CD8-positive, alpha-beta memory T cell (primary cell): ENCODE measurements around the gene PPFIBP2. TPM values are rescaled to one million over a fixed set of nuclear protein-coding genes. Genes with fewer than 3 reads are reported as not detected.
"Not testable (repeated sequence)": the region's sequence is repeated elsewhere in the genome, so short reads cannot be mapped to it uniquely, and the experiment has no call there.

Experiments used
- CTCF ChIA-PET: fragments of 350-600 bp; sonication (Branson Sonifier 250); formaldehyde crosslinking; loops from one replicate; lab custom pipeline; 2021; ENCODE audit warnings: antibody characterized with exemption; lab: Charles Lee
- POLR2A ChIA-PET: fragments of 350-600 bp; sonication (Branson Sonifier 250); formaldehyde crosslinking; loops from one replicate; lab custom pipeline; 2021; ENCODE audit warnings: antibody characterized with exemption; lab: Charles Lee
- DNase-seq, 5 donors: peaks; one replicate each; pipeline versions ENCODE4 v3.0.0 to v3.0.0-alpha.2; 2020 to 2022; ENCODE audit warnings: mixed read lengths in 1 of 5
- H3K27ac ChIP-seq: one replicate; pipeline ENCODE4 v1.7.0; 2013; ENCODE audit warnings: low read depth, mild to moderate bottlenecking, low read length, moderate library complexity
- H3K27me3 ChIP-seq: 2 replicates; pipeline ENCODE4 v1.7.0; 2013; ENCODE audit warnings: low read length, mild to moderate bottlenecking; ENCODE audit not compliant: insufficient read depth, poor library complexity, severe bottlenecking
- H3K36me3 ChIP-seq: 2 replicates; pipeline ENCODE4 v1.7.0; 2013; ENCODE audit warnings: mild to moderate bottlenecking, low read length, moderate library complexity; ENCODE audit not compliant: insufficient read depth
- H3K4me1 ChIP-seq: 2 replicates; pipeline ENCODE4 v1.7.0; 2013; ENCODE audit warnings: mild to moderate bottlenecking, low read length, moderate library complexity; ENCODE audit not compliant: insufficient read depth
- H3K4me3 ChIP-seq: 2 replicates; pipeline ENCODE4 v1.7.0; 2013; ENCODE audit warnings: mild to moderate bottlenecking, low read length
- H3K9me3 ChIP-seq: 2 replicates; pipeline ENCODE4 v1.7.0; 2013; ENCODE audit warnings: mild to moderate bottlenecking, low read length
- H3K27ac Mint-ChIP-seq, 8 donors: one replicate each; pipeline ENCODE4 v1.8.0; 2020 to 2021; ENCODE audit warnings: mixed read lengths in 8 of 8, mild to moderate bottlenecking in 6 of 8, inconsistent platforms in 3 of 8, moderate library complexity in 3 of 8
- H3K27me3 Mint-ChIP-seq, 2 donors: one replicate each; pipeline ENCODE4 v1.8.0; 2020 to 2021; ENCODE audit warnings: mixed read lengths in 2 of 2, mild to moderate bottlenecking in 1 of 2, moderate library complexity in 1 of 2
- H3K36me3 Mint-ChIP-seq, 3 donors: one replicate each; pipeline ENCODE4 v1.8.0; 2020 to 2021; ENCODE audit warnings: mixed read lengths in 3 of 3, inconsistent platforms in 1 of 3, mild to moderate bottlenecking in 1 of 3
- H3K4me1 Mint-ChIP-seq, 3 donors: one replicate each; pipeline ENCODE4 v1.8.0; 2020 to 2021; ENCODE audit warnings: mixed read lengths in 3 of 3, inconsistent platforms in 1 of 3, mild to moderate bottlenecking in 1 of 3
- H3K4me3 Mint-ChIP-seq, 7 donors: one replicate each; pipeline ENCODE4 v1.8.0; 2020 to 2021; ENCODE audit warnings: mixed read lengths in 7 of 7, mild to moderate bottlenecking in 6 of 7, moderate library complexity in 4 of 7, inconsistent platforms in 2 of 7
- H3K9me3 Mint-ChIP-seq, 5 donors: one replicate each; pipeline ENCODE4 v1.8.0; 2020 to 2022; ENCODE audit warnings: mixed read lengths in 5 of 5, mild to moderate bottlenecking in 3 of 5, moderate library complexity in 2 of 5, inconsistent platforms in 1 of 5
- polyA plus RNA-seq: library from polyadenylated mRNA; unstranded; fragments of 300-500 nt; fragmentation: Illumina TruSeq; gene quantifications from one replicate; pipeline ENCODE4 v1.2.3, GENCODE V29; 2021
- total RNA-seq, 2 experiments: library from RNA; stranded (reverse); gene quantifications; one replicate each; pipeline ENCODE4 v1.2.3, GENCODE V29; 2021

Gene PPFIBP2
- total and polyA plus RNA-seq, 3 experiments from 2014 or later: 3.9 to 6.8 (median 4.4) TPM

GRCh38 chr11:7663531-7663930 is 149.7 kb downstream of the PPFIBP2 start:
- not testable (repeated sequence) for H3K27ac Mint-ChIP-seq

GRCh38 chr11:7664867-7665266 is 151.1 kb downstream of the PPFIBP2 start:
- Mint-ChIP-seq H3K27me3 (peaks cover 4 to 7% of the 10 kb centered on the region in 2 donors), H3K4me1 (peaks cover 0 to 5% (median 2%) of the 10 kb centered on the region in 3 donors), H3K9me3 (no peaks in the 10 kb centered on the region), H3K27ac (no peak overlapping the region), H3K4me3 (no peak overlapping the region), H3K36me3 (peaks cover 0 to 1% (median 0%) of the 10 kb centered on the region in 3 donors)
- Histone ChIP-seq H3K36me3 (no peaks in the 10 kb centered on the region), H3K4me1 (no peaks in the 10 kb centered on the region), H3K9me3 (no peaks in the 10 kb centered on the region), H3K4me3 (no peak overlapping the region), H3K27me3 (no peaks in the 10 kb centered on the region), H3K27ac (no peak overlapping the region)
- ChIA-PET POLR2A (no interaction called here), CTCF (interaction anchor here (0.6 to 4.1 kb wide), 9 partner anchors 9 to 849 kb away, joined by 3 to 35 read pairs (median 4); partner anchors contain the start of gene PPFIBP2)
- DNase-seq: no peak

More at GRCh38 chr11:7663531-7663930, 149.7 kb downstream of the PPFIBP2 start:
- POLR2A ChIA-PET, H3K36me3 Mint-ChIP-seq, H3K4me3 ChIP-seq, H3K4me3 Mint-ChIP-seq, H3K4me1 ChIP-seq, H3K9me3 ChIP-seq, H3K27ac ChIP-seq, CTCF ChIA-PET, H3K27me3 ChIP-seq, H3K27me3 Mint-ChIP-seq, H3K4me1 Mint-ChIP-seq, H3K9me3 Mint-ChIP-seq, H3K36me3 ChIP-seq, DNase-seq: not testable (repeated sequence)

GRCh38 chr11:7665473-7666291 is 151.9 kb downstream of the PPFIBP2 start:
- Mint-ChIP-seq H3K9me3 (no peaks in the 10 kb centered on the region), H3K4me3 (no peak overlapping the region), H3K27me3 (peaks cover 7 to 8% of the 10 kb centered on the region in 2 donors), H3K4me1 (peaks cover 0 to 5% (median 2%) of the 10 kb centered on the region in 3 donors), H3K36me3 (peaks cover 0 to 1% (median 0%) of the 10 kb centered on the region in 3 donors), H3K27ac (no peak overlapping the region)
- Histone ChIP-seq H3K4me1 (no peaks in the 10 kb centered on the region), H3K4me3 (no peak overlapping the region), H3K9me3 (no peaks in the 10 kb centered on the region), H3K36me3 (no peaks in the 10 kb centered on the region), H3K27me3 (no peaks in the 10 kb centered on the region), H3K27ac (no peak overlapping the region)
- DNase-seq: peak; percentile 51 to 78 (median 59)
- CTCF ChIA-PET: interaction anchor here (0.6 to 4.1 kb wide), 12 partner anchors 9 to 850 kb away, joined by 3 to 35 read pairs (median 4); partner anchors contain the start of gene PPFIBP2
- POLR2A ChIA-PET: no interaction called here

- no peaks in the 10 kb centered on the region for H3K4me1 ChIP-seq
- Mint-ChIP-seq H3K4me1 (peaks cover 0 to 5% (median 2%) of the 10 kb centered on the region in 3 donors), H3K9me3 (no peaks in the 10 kb centered on the region), H3K27me3 (peaks cover 10 to 11% of the 10 kb centered on the region in 2 donors), H3K4me3 (no peak overlapping the region), H3K36me3 (peaks cover 0 to 1% (median 0%) of the 10 kb centered on the region in 3 donors), H3K27ac (no peak overlapping the region)
- no peaks in the 10 kb centered on the region for H3K9me3 ChIP-seq
- H3K36me3 ChIP-seq: no peaks in the 10 kb centered on the region
- POLR2A ChIA-PET: no interaction called here
- H3K27ac ChIP-seq: no peak overlapping the region
- H3K4me3 ChIP-seq: no peak overlapping the region
- H3K27me3 ChIP-seq: no peaks in the 10 kb centered on the region
- CTCF ChIA-PET: interaction anchor here (1.2 to 4.1 kb wide), 6 partner anchors 13 to 154 kb away, joined by 3 to 35 read pairs (median 6); partner anchors contain the start of gene PPFIBP2
- DNase-seq: no peak
Measured at GRCh38 chr11:7666292-7666866, 152.6 kb downstream of the PPFIBP2 start.

- POLR2A ChIA-PET: no interaction called here
- CTCF ChIA-PET: interaction anchor here (4.1 kb wide), 1 partner anchor 156 kb away, joined by 35 read pairs; the partner anchor contains the start of gene PPFIBP2
- Histone ChIP-seq H3K4me3 (no peak overlapping the region), H3K4me1 (no peaks in the 10 kb centered on the region), H3K27me3 (no peaks in the 10 kb centered on the region), H3K9me3 (no peaks in the 10 kb centered on the region), H3K36me3 (no peaks in the 10 kb centered on the region), H3K27ac (no peak overlapping the region)
- Mint-ChIP-seq H3K4me1 (peaks cover 0 to 5% (median 2%) of the 10 kb centered on the region in 3 donors), H3K27me3 (peaks cover 17 to 22% of the 10 kb centered on the region in 2 donors), H3K4me3 (no peak overlapping the region), H3K27ac (no peak overlapping the region), H3K36me3 (peaks cover 0 to 1% (median 0%) of the 10 kb centered on the region in 3 donors), H3K9me3 (no peaks in the 10 kb centered on the region)
- no peak for DNase-seq
Measured at GRCh38 chr11:7667460-7667859, 153.7 kb downstream of the PPFIBP2 start.

GRCh38 chr11:7668464-7668863 is 154.7 kb downstream of the PPFIBP2 start:
- ChIA-PET CTCF (no interaction called here), POLR2A (no interaction called here)
- Histone ChIP-seq H3K36me3 (no peaks in the 10 kb centered on the region), H3K4me3 (no peak overlapping the region), H3K9me3 (no peaks in the 10 kb centered on the region), H3K4me1 (no peaks in the 10 kb centered on the region), H3K27me3 (peaks cover 6% of the 10 kb centered on the region), H3K27ac (no peak overlapping the region)
- H3K4me3 Mint-ChIP-seq: no peak overlapping the region
- peaks cover 26% of the 10 kb centered on the region in 2 donors for H3K27me3 Mint-ChIP-seq
- peak overlapping the region in 1 of 8 donors; percentile 34 for H3K27ac Mint-ChIP-seq
- H3K9me3 Mint-ChIP-seq: no peaks in the 10 kb centered on the region
- H3K36me3 Mint-ChIP-seq: peaks cover 0 to 1% (median 0%) of the 10 kb centered on the region in 3 donors
- DNase-seq: no peak
- peaks cover 0 to 13% (median 2%) of the 10 kb centered on the region in 3 donors for H3K4me1 Mint-ChIP-seq

- no peak overlapping the region for H3K27ac ChIP-seq
- ChIA-PET CTCF (no interaction called here), POLR2A (no interaction called here)
- no peaks in the 10 kb centered on the region for H3K36me3 ChIP-seq
- Mint-ChIP-seq H3K27ac (peak overlapping the region in 2 of 8 donors; percentile 16 to 34), H3K9me3 (no peaks in the 10 kb centered on the region), H3K36me3 (peaks cover 0 to 1% (median 0%) of the 10 kb centered on the region in 3 donors), H3K4me3 (no peak overlapping the region), H3K4me1 (peaks cover under 1 to 14% (median 2%) of the 10 kb centered on the region in 3 donors), H3K27me3 (peaks cover 27 to 28% of the 10 kb centered on the region in 2 donors)
- no peaks in the 10 kb centered on the region for H3K4me1 ChIP-seq
- peaks cover 6% of the 10 kb centered on the region for H3K27me3 ChIP-seq
- no peak for DNase-seq
- no peak overlapping the region for H3K4me3 ChIP-seq
- H3K9me3 ChIP-seq: no peaks in the 10 kb centered on the region
Measured at GRCh38 chr11:7668911-7669310, 155.1 kb downstream of the PPFIBP2 start.

DNA sequence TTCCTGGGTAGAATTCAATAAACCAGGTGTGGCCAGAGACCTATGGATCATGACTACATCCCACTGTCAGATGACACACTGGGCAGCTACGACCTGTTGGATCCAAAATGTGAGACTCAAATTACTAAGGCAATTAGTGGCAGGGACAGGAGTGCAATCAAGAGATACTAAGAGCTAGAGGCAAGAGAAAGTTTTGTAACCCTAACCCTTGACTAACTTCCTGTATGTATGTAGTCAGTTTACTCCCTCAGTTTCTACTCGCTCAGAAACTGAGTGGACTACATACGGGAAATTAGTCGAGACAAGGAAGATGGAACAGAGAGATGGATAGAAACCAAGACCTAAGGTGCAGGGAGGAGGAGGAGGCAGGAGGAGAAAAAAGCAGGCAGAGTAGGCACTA is 156.8 kb downstream of the PPFIBP2 start:
- DNase-seq: no peak
- H3K4me1 ChIP-seq: no peaks in the 10 kb centered on the region
- H3K27ac ChIP-seq: no peak overlapping the region
- CTCF ChIA-PET: no interaction called here
- no peaks in the 10 kb centered on the region for H3K36me3 ChIP-seq
- no peak overlapping the region for H3K4me3 ChIP-seq
- POLR2A ChIA-PET: no interaction called here
- Mint-ChIP-seq H3K36me3 (peaks cover 0 to 1% (median 0%) of the 10 kb centered on the region in 3 donors), H3K4me1 (peaks cover 7 to 19% (median 9%) of the 10 kb centered on the region in 3 donors), H3K4me3 (no peak overlapping the region), H3K9me3 (no peaks in the 10 kb centered on the region), H3K27me3 (peaks cover 39 to 45% of the 10 kb centered on the region in 2 donors), H3K27ac (no peak overlapping the region)
- H3K9me3 ChIP-seq: no peaks in the 10 kb centered on the region
- peaks cover 6% of the 10 kb centered on the region for H3K27me3 ChIP-seq
